Kidney epithelial cell (primary cell): ENCODE measurements around the gene TENM4. TPM values are rescaled to one million over a fixed set of nuclear protein-coding genes. Genes with fewer than 3 reads are reported as not detected.
A peak's percentile ranks its signal among the peaks of the same experiment; 100 is the strongest.

Source experiments
- DNase-seq: peaks from one replicate; pipeline ENCODE4 v3.0.0-alpha.2; 2010; ENCODE audit warnings: low read depth
- H3K27me3 ChIP-seq: 2 replicates; pipeline ENCODE4 v1.6.0; 2011; ENCODE audit warnings: low read length; ENCODE audit not compliant: control insufficient read depth, insufficient read depth
- H3K36me3 ChIP-seq: 2 replicates; pipeline ENCODE4 v1.5.1; 2011; ENCODE audit warnings: low read length; ENCODE audit not compliant: control insufficient read depth, insufficient read depth
- H3K4me3 ChIP-seq: 2 replicates; pipeline ENCODE4 v1.5.1; 2011; ENCODE audit warnings: low read depth, mild to moderate bottlenecking, control low read depth, low read length
- total RNA-seq: library from RNA; depleted of rRNA; stranded (reverse); fragments of >200 nt; gene quantifications from 2 replicates; pipeline ENCODE4 v1.2.3, GENCODE V29; 2015
- TF ChIP-seq, protein P1 (sequence below): IDR thresholded peaks from 2 replicates; pipeline ENCODE4 v1.5.1; 2011; ENCODE audit warnings: mild to moderate bottlenecking, moderate library complexity, low read length, control low read depth, inconsistent platforms; ENCODE audit not compliant: insufficient read depth, poor library complexity, severe bottlenecking

TENM4 gene
- total RNA-seq, 1 donor from 2014 or later, result 35.3 TPM

DNA sequence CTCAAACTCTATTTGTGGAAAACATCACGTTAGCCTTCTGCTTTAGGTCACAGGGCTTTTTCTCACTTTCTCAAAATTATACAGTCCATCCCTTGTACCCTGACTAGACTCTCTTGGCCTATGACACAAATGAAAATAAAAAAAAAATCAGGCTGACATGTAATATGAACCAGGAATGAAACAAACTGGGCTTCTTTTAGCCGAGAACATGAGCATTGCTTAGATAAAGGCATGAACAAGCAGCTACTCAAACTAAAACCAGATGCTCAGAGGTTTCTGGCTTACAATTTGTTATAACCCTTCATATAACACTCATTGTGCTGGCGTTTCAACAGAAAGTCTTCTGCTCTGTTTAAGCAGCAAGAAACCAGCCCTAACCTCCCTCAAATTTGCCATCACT, 600.6 kb downstream of the TENM4 start:
- TF ChIP-seq, protein P1, sequence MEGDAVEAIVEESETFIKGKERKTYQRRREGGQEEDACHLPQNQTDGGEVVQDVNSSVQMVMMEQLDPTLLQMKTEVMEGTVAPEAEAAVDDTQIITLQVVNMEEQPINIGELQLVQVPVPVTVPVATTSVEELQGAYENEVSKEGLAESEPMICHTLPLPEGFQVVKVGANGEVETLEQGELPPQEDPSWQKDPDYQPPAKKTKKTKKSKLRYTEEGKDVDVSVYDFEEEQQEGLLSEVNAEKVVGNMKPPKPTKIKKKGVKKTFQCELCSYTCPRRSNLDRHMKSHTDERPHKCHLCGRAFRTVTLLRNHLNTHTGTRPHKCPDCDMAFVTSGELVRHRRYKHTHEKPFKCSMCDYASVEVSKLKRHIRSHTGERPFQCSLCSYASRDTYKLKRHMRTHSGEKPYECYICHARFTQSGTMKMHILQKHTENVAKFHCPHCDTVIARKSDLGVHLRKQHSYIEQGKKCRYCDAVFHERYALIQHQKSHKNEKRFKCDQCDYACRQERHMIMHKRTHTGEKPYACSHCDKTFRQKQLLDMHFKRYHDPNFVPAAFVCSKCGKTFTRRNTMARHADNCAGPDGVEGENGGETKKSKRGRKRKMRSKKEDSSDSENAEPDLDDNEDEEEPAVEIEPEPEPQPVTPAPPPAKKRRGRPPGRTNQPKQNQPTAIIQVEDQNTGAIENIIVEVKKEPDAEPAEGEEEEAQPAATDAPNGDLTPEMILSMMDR, result no peak
- DNase-seq, result no peak
- H3K36me3 ChIP-seq, result no peaks in the 10 kb centered on the region
- H3K4me3 ChIP-seq, result no peak overlapping the region
- no peaks in the 10 kb centered on the region for H3K27me3 ChIP-seq

DNA sequence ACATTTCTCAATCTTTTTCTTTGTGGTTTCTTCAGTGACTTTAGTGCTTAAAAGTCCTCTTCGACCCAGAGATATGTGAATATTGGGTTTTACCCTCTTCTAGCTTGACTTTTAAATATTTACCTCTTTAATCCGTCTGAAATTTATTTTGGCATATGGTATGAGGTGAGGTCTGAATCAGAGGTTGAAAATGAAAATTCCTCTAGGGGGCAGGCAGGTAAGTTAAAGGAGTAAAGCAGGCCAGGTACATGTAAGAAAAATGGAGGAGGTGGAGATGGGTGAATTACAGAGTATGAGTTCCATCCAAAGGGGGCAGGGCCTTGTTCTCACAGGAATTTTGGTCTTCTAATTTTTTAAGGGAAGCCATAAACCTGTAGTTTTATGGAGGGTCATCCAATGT, 602.4 kb downstream of the TENM4 start:
- TF ChIP-seq, protein P1, result peak; percentile 28
- DNase-seq, result no peak
- H3K4me3 ChIP-seq, result no peak overlapping the region
- H3K27me3 ChIP-seq, result no peaks in the 10 kb centered on the region
- no peaks in the 10 kb centered on the region for H3K36me3 ChIP-seq

DNA sequence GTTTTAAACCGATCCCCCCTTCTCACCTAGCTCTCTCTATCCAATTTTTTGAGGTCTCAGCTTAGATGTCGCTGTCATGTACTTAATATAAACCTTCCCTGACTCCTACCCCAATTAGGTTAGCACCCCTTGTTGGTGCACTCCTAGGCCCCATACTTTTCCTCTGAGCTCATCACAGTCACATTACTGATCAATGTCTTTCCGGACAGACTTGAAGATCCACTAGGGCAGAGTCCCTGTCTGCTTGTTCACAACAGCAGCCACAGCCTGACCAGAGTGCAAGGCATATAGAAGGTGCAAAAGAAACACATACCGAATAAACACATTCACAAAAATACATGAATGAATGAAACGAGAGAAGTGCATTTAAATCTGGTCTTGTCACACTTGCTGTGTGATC, 605.2 kb downstream of the TENM4 start:
- TF ChIP-seq, protein P1, result no peak
- Histone ChIP-seq H3K27me3 (no peaks in the 10 kb centered on the region), H3K4me3 (no peak overlapping the region), H3K36me3 (no peaks in the 10 kb centered on the region)
- no peak for DNase-seq

DNA sequence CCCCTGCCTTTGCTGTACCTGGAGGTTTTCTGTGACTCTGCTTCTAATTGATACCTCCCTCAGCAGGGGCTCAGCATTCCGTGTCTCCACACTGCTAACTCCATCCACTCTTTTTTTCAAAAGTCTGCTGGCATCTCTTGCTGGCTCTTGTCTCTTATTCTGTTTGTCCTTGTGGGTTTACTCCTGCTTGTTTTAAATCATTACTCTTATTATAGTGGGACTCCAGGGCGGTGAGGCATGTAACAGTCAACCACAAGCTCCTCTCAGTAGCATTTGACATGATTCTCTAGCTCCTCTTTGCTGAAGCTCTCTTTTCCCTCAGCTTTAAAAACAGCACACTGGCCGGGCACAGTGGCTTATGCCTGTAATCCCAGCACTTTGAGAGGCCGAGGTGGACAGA, 605.9 kb downstream of the TENM4 start:
- Histone ChIP-seq H3K4me3 (no peak overlapping the region), H3K36me3 (no peaks in the 10 kb centered on the region), H3K27me3 (no peaks in the 10 kb centered on the region)
- no peak for DNase-seq
- TF ChIP-seq, protein P1, result no peak

DNA sequence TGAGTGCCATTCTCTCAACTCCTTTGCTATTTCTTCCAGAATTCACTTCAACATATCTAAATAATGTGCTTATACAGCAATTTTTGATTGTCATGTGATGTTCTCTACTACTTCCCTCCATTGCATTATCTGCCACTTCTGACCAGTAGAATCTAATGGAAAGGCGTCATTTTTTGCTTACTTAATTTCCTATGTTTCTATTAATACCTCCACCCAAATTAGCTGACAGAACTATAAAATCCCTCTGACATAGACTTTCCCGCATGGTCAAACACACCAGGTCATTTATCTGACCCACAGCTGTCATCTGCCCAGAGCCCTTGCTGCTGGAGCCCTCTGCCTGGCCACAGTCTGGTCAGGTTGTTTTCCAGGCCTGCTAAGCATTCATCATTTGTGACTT, 607.6 kb downstream of the TENM4 start:
- no peaks in the 10 kb centered on the region for H3K36me3 ChIP-seq
- TF ChIP-seq, protein P1, result no peak
- H3K27me3 ChIP-seq, result no peaks in the 10 kb centered on the region
- DNase-seq, result no peak
- H3K4me3 ChIP-seq, result no peak overlapping the region

DNA sequence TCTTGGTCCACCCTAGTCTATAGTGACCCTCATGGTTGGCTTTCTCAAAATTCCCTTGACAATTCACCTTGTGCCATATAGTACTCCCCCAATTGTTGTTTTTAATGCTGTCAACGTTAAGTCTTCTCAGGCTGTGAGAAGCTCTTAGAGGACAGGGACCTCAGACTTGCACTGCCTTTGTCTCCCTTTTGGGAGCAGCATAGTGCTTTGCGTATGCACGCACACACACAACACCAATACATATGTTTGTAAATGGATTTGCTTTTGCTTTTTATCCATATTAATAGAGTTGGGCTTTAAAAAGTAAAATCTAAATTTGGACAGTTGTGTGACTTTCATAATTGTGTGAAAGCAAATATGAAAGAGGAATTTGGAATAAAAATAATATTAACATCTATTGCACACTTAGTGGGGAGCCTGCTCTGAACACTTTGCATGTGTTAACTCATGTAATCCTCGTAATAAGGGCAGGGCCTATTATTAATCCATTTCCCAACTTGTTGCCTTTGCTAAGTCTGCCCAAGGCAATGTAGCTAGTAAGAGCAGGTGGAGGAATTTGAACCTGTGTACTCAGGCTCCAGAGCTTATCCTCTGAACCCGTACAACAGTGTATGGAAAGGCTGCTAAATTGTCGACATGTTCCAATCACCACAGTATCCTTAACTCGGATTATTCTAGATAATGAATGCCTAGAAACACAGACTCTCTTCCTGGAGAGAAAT, 608.4 kb downstream of the TENM4 start:
- H3K4me3 ChIP-seq, result no peak overlapping the region
- H3K36me3 ChIP-seq, result no peaks in the 10 kb centered on the region
- H3K27me3 ChIP-seq, result no peaks in the 10 kb centered on the region
- TF ChIP-seq, protein P1, result no peak
- DNase-seq, result no peak
